Measurements from ENCODE around the gene FAM184B. TPM values are rescaled to one million over a fixed set of nuclear protein-coding genes. Genes with fewer than 3 reads are reported as not detected.

FAM184B gene
- polyA plus RNA-seq = 0.04 TPM
- long read RNA-seq, donor 1 = 0 reads
- long read RNA-seq, donor 2, partial matches to known transcripts = 21 of 21 reads
- long read RNA-seq, donor 2, other reads (novel, unspliced or antisense) = 0 of 21 reads
- long read RNA-seq, donor 3 = 0 reads
- long read RNA-seq, donor 4 = 0 reads
- long read RNA-seq, donor 5 = 0 reads
- long read RNA-seq, donor 6 = 0 reads
- long read RNA-seq, donor 7 = 0 reads
- long read RNA-seq, donor 8 = 0 reads
- long read RNA-seq, donor 9 = 0 reads
- long read RNA-seq, donor 10 = 0 reads
- long read RNA-seq, donor 11, partial matches to known transcripts = 9 of 9 reads
- long read RNA-seq, donor 11, other reads (novel, unspliced or antisense) = 0 of 9 reads

- peaks cover 8% of the 10 kb centered on the region for H3K9me3 ChIP-seq (ENCODE audit: control insufficient read depth, low read depth, low read length)
- peaks cover 5% of the 10 kb centered on the region for H3K4me1 ChIP-seq (ENCODE audit: control insufficient read depth, insufficient read depth, low read length)
- peak within 1 kb of the TSS; percentile 25 for H3K4me3 ChIP-seq (ENCODE audit: low read length)
- H3K27me3 ChIP-seq (ENCODE audit: control insufficient read depth, insufficient read depth, low read length) = peaks cover 40% of the 10 kb centered on the region
- 21% methylated on average over 7 of the region's 82 CpGs for WGBS (ENCODE audit: insufficient coverage, low lambda C conversion rate)
- peak in 1 of 2 donors; percentile 51 for DNase-seq
- no peaks in the 10 kb centered on the region for H3K36me3 ChIP-seq (ENCODE audit: control insufficient read depth, insufficient read depth, low read length)
- no peak within 1 kb of the TSS for H3K27ac ChIP-seq (ENCODE audit: low read length)
Measured at GRCh38 chr4:17781300-17782287, at the start of gene FAM184B. Gene FAM184B, minus strand, starts transcription at chr4:17781621. Its CDS starts 322 bp downstream, at chr4:17781299.

DNA sequence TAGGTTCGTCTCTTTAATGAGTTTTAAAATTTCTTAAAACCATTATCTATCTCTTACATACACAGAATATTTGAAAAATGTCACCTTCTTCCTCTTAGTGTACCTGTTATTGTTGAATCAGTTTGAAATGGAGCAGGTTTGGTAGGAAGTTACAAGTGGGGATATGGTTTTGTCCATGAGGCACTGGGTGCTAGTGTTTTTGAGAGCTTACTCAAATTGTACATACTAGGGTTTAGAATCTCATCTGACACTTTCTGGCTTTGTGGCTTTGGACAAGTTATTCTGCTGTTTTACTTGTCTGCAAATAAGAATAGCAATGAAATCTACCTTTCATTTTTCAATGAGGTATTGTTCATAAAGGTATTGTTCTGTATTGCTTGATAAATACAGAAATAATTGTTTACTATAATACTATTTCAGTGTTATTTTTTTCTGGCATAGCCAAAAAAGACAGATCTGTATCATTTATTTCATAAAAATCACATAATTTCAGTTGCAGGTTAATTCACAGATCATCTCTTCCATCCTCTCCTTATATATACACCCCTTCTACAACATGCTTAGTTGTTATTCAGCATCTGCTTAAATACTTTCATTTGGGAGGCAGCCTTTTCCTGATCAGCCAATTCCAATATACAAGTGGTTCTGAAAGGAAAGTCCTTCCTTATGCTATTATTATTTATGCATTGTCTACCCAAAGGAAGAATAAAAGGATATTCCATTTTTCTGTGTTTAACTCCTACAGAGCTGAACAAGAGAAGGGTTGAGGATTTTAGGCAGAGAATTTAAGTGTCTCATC is 42.6 kb upstream of the FAM184B start:
- Histone ChIP-seq H3K27me3 (ENCODE audit: control insufficient read depth, insufficient read depth, low read length) (no peaks in the 10 kb centered on the region), H3K36me3 (ENCODE audit: control insufficient read depth, insufficient read depth, low read length) (peaks cover 3% of the 10 kb centered on the region), H3K9me3 (ENCODE audit: control insufficient read depth, low read depth, low read length) (no peaks in the 10 kb centered on the region), H3K27ac (ENCODE audit: low read length) (no peak overlapping the region), H3K4me3 (ENCODE audit: low read length) (no peak overlapping the region), H3K4me1 (ENCODE audit: control insufficient read depth, insufficient read depth, low read length) (no peaks in the 10 kb centered on the region)
- WGBS (ENCODE audit: insufficient coverage, low lambda C conversion rate) = 91% methylated on average over 1 of the region's 1 CpG
- DNase-seq = no peak

GRCh38 chr4:17817027-17817426 is 35.6 kb upstream of the FAM184B start:
- no peak overlapping the region for H3K4me3 ChIP-seq (ENCODE audit: low read length)
- no peaks in the 10 kb centered on the region for H3K4me1 ChIP-seq (ENCODE audit: control insufficient read depth, insufficient read depth, low read length)
- H3K9me3 ChIP-seq (ENCODE audit: control insufficient read depth, low read depth, low read length) = no peaks in the 10 kb centered on the region
- peaks cover 2% of the 10 kb centered on the region for H3K36me3 ChIP-seq (ENCODE audit: control insufficient read depth, insufficient read depth, low read length)
- H3K27me3 ChIP-seq (ENCODE audit: control insufficient read depth, insufficient read depth, low read length) = no peaks in the 10 kb centered on the region
- peak; percentile 19 to 36 for DNase-seq
- WGBS (ENCODE audit: insufficient coverage, low lambda C conversion rate) = no CpG with 5 or more reads among the region's 5 CpGs
- H3K27ac ChIP-seq (ENCODE audit: low read length) = no peak overlapping the region

- H3K27me3 ChIP-seq (ENCODE audit: control insufficient read depth, insufficient read depth, low read length) = no peaks in the 10 kb centered on the region
- H3K4me3 ChIP-seq (ENCODE audit: low read length) = no peak overlapping the region
- no peaks in the 10 kb centered on the region for H3K9me3 ChIP-seq (ENCODE audit: control insufficient read depth, low read depth, low read length)
- no peaks in the 10 kb centered on the region for H3K4me1 ChIP-seq (ENCODE audit: control insufficient read depth, insufficient read depth, low read length)
- no peak overlapping the region for H3K27ac ChIP-seq (ENCODE audit: low read length)
- H3K36me3 ChIP-seq (ENCODE audit: control insufficient read depth, insufficient read depth, low read length) = peaks cover 2% of the 10 kb centered on the region
- WGBS (ENCODE audit: insufficient coverage, low lambda C conversion rate) = 100% methylated on average over 1 of the region's 12 CpGs
- no peak for DNase-seq
Measured at GRCh38 chr4:17816142-17816541, 34.7 kb upstream of the FAM184B start.

DNA sequence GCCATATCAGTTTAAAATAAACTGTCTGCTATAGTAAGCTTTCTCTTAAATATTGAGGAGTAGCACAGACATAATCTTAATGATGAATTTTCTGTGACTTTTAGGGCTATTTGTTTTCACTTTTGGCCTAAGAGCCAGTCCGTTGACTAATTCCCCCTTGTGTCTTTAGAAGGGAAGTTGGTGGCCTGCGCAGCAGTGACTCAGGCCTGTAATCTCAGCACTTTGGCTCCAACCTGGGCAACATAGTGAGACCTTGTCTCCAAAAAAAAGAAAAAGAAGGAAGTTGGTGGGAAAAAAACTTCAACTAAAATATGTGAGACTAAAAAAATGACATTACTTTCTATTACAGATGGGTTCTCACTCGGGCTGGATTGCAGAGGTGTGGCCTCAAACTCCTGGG is 32.7 kb upstream of the FAM184B start:
- DNase-seq = no peak
- Histone ChIP-seq H3K27me3 (ENCODE audit: control insufficient read depth, insufficient read depth, low read length) (no peaks in the 10 kb centered on the region), H3K4me1 (ENCODE audit: control insufficient read depth, insufficient read depth, low read length) (peaks cover under 1% of the 10 kb centered on the region), H3K4me3 (ENCODE audit: low read length) (no peak overlapping the region), H3K27ac (ENCODE audit: low read length) (no peak overlapping the region), H3K36me3 (ENCODE audit: control insufficient read depth, insufficient read depth, low read length) (peaks cover 2% of the 10 kb centered on the region), H3K9me3 (ENCODE audit: control insufficient read depth, low read depth, low read length) (no peaks in the 10 kb centered on the region)
- WGBS (ENCODE audit: insufficient coverage, low lambda C conversion rate) = no CpG with 5 or more reads among the region's 3 CpGs

DNA sequence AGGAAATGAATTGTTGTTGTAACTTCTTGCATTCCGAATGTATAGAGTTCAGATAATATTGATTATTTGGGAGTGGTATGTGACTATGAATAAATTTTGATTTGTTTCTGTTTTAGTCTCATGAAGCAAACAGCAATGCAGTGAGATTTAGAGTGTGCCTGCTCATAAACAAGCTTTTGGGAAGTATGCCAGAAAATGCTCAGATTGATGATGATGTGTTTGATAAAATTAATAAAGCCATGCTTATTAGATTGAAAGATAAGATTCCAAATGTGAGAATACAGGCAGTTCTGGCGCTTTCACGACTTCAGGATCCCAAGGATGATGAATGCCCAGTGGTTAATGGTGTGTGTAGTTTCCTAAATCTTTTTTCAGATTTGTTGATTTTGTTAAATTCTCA is 31.4 kb upstream of the FAM184B start:
- no peak overlapping the region for H3K4me3 ChIP-seq (ENCODE audit: low read length)
- WGBS (ENCODE audit: insufficient coverage, low lambda C conversion rate) = no CpG with 5 or more reads among the region's 3 CpGs
- H3K27ac ChIP-seq (ENCODE audit: low read length) = no peak overlapping the region
- no peak for DNase-seq
- no peaks in the 10 kb centered on the region for H3K27me3 ChIP-seq (ENCODE audit: control insufficient read depth, insufficient read depth, low read length)
- peaks cover 11% of the 10 kb centered on the region for H3K4me1 ChIP-seq (ENCODE audit: control insufficient read depth, insufficient read depth, low read length)
- peaks cover 4% of the 10 kb centered on the region for H3K36me3 ChIP-seq (ENCODE audit: control insufficient read depth, insufficient read depth, low read length)
- no peaks in the 10 kb centered on the region for H3K9me3 ChIP-seq (ENCODE audit: control insufficient read depth, low read depth, low read length)

DNA sequence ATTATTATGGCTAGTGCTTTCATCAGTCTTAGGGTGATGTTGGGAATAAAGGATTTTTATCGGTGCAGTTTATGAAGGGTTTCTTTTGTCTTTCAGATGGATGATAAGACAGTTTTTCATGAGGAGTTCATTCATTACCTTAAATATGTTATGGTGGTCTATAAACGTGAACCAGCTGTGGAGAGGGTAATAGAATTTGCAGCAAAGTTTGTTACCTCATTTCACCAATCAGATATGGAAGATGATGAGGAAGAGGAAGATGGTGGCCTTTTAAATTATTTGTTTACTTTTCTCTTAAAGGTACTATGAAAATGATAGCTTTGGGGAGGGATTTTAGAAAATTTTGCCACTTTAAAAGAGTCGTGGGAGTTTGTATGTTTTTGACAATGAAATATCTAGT is 30.7 kb upstream of the FAM184B start:
- Histone ChIP-seq H3K27me3 (ENCODE audit: control insufficient read depth, insufficient read depth, low read length) (no peaks in the 10 kb centered on the region), H3K27ac (ENCODE audit: low read length) (no peak overlapping the region), H3K4me3 (ENCODE audit: low read length) (peak overlapping the region; percentile 64), H3K9me3 (ENCODE audit: control insufficient read depth, low read depth, low read length) (no peaks in the 10 kb centered on the region), H3K4me1 (ENCODE audit: control insufficient read depth, insufficient read depth, low read length) (peaks cover 13% of the 10 kb centered on the region), H3K36me3 (ENCODE audit: control insufficient read depth, insufficient read depth, low read length) (peaks cover 4% of the 10 kb centered on the region)
- DNase-seq = no peak
- WGBS (ENCODE audit: insufficient coverage, low lambda C conversion rate) = 14% methylated on average over 1 of the region's 3 CpGs

- H3K4me1 ChIP-seq (ENCODE audit: control insufficient read depth, insufficient read depth, low read length) = peaks cover 13% of the 10 kb centered on the region
- H3K36me3 ChIP-seq (ENCODE audit: control insufficient read depth, insufficient read depth, low read length) = peaks cover 3% of the 10 kb centered on the region
- peak in 1 of 2 donors; percentile 8 for DNase-seq
- no CpG with 5 or more reads among the region's 48 CpGs for WGBS (ENCODE audit: insufficient coverage, low lambda C conversion rate)
- peak overlapping the region; percentile 54 for H3K27ac ChIP-seq (ENCODE audit: low read length)
- H3K9me3 ChIP-seq (ENCODE audit: control insufficient read depth, low read depth, low read length) = no peaks in the 10 kb centered on the region
- peak overlapping the region; percentile 64 for H3K4me3 ChIP-seq (ENCODE audit: low read length)
- H3K27me3 ChIP-seq (ENCODE audit: control insufficient read depth, insufficient read depth, low read length) = no peaks in the 10 kb centered on the region
Measured at GRCh38 chr4:17811078-17811603, 29.7 kb upstream of the FAM184B start.

GRCh38 chr4:17810260-17811077 is 29.0 kb upstream of the FAM184B start, which contains the start of the genes DCAF16 and NCAPG:
Gene DCAF16, minus strand, starts transcription at chr4:17810757. Its CDS starts 6,616 bp downstream, at chr4:17804141.
Gene NCAPG, plus strand, starts transcription at chr4:17810979. Its CDS starts 99 bp downstream, at chr4:17811078.
- Histone ChIP-seq H3K9me3 (ENCODE audit: control insufficient read depth, low read depth, low read length) (no peaks in the 10 kb centered on the region), H3K4me3 (ENCODE audit: low read length) (peak within 1 kb of the TSS; percentile 86), H3K36me3 (ENCODE audit: control insufficient read depth, insufficient read depth, low read length) (peaks cover 5% of the 10 kb centered on the region), H3K27ac (ENCODE audit: low read length) (peak within 1 kb of the TSS; percentile 97), H3K27me3 (ENCODE audit: control insufficient read depth, insufficient read depth, low read length) (no peaks in the 10 kb centered on the region), H3K4me1 (ENCODE audit: control insufficient read depth, insufficient read depth, low read length) (peaks cover 13% of the 10 kb centered on the region)
- WGBS (ENCODE audit: insufficient coverage, low lambda C conversion rate) = no CpG with 5 or more reads among the region's 69 CpGs
- DNase-seq = peak; percentile 99 to 100
